Thyroid gland (tissue), 4 donors: ENCODE measurements around the gene SCEL. TPM values are rescaled to one million over a fixed set of nuclear protein-coding genes. Genes with fewer than 3 reads are reported as not detected.

Experiments used
- DNase-seq, 2 donors: peaks; one replicate each; pipeline ENCODE4 v3.0.0-alpha.2; 2019
- H3K27ac ChIP-seq, 3 donors: fragments of 200-600 bp; sonication (generic); 1 replicate in 2 of 3; 2 replicates in 1 of 3; pipeline ENCODE4 v1.5.1; 2016 to 2019; ENCODE audit warnings: mild to moderate bottlenecking in 1 of 3, moderate library complexity in 1 of 3
- H3K27me3 ChIP-seq: fragments of 200-600 bp; sonication (generic); one replicate; pipeline ENCODE4 v1.5.1; 2019
- H3K36me3 ChIP-seq, 2 donors: fragments of 200-600 bp; sonication (generic); one replicate each; pipeline ENCODE4 v1.5.1; 2016 to 2019
- H3K4me1 ChIP-seq, 2 donors: fragments of 200-600 bp; sonication (generic); one replicate each; pipeline ENCODE4 v1.5.1; 2017 to 2019
- H3K4me3 ChIP-seq, 3 donors: fragments of 200-600 bp; sonication (generic); replicated peaks in 1 of 3; 1 replicate in 2 of 3; 2 replicates in 1 of 3; pipeline ENCODE4 v1.5.1; 2016; ENCODE audit warnings: mild to moderate bottlenecking in 1 of 3
- H3K9me3 ChIP-seq: fragments of 200-600 bp; sonication (generic); one replicate; pipeline ENCODE4 v1.5.1; 2017
- CTCF ChIP-seq, 6 experiments: fragments of 200-600 bp in 3 of 6; fragments of 450-650 bp in 3 of 6; sonication (generic) in 3 of 6; IDR thresholded peaks; one replicate each; pipeline ENCODE4 v1.5.1; 2016 to 2019; ENCODE audit warnings: antibody characterized with exemption in 6 of 6, mild to moderate bottlenecking in 2 of 6, inconsistent platforms in 1 of 6, moderate library complexity in 1 of 6
- POLR2A ChIP-seq, 2 donors: fragments of 450-650 bp; IDR thresholded peaks; one replicate each; pipeline ENCODE4 v1.6.1; 2017; ENCODE audit warnings: antibody characterized with exemption in 2 of 2, mild to moderate bottlenecking in 2 of 2, moderate library complexity in 1 of 2
- WGBS, 2 donors: methylation state at CpG; one replicate each; pipeline ENCODE4 v1.1.5; 2017; 5-methylcytosine and 5-hydroxymethylcytosine counted together
- intact Hi-C: fragments of 100-400 bp; cut with DNase I; formaldehyde crosslinking; loops from one replicate; pipeline ENCODE4 v1.15.1; 2023
- total RNA-seq, 4 donors: library from RNA; depleted of rRNA; stranded (reverse); fragments of >200 nt; gene quantifications; one replicate each; pipeline ENCODE4 v1.2.3, GENCODE V29; 2016

The SCEL gene
- 1 to 10 TPM in 3 of 4 donors, under 1 TPM in 1; 0.79 to 3.4 (median 2.0) TPM for total RNA-seq

DNA sequence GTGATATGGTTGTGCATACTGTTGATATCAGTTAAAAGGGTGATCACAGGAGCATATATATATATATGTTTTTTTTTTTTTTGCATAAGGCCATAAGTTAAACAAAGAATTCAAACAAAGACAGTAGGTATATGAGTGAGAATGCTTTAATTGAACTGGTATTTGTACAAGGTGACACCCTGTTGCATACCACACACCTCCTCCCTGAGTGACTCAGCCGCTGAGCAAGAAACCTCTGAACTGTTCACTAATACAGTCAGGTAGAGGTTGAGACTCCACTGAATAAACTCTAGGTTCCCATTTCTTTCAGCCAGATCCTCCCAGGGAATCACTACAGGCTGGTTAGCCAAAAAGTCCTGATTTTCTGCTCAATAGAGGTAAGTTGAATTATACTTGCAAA is at the start of gene SCEL:
Gene SCEL (plus strand): TSS at position 259 of the 400 bp plus-strand sequence. CDS start 20,170 bp downstream, outside the sequence.
- intact Hi-C loops, result no loop called here
- Histone ChIP-seq H3K9me3 (no peaks in the 10 kb centered on the region), H3K36me3 (no peaks in the 10 kb centered on the region), H3K27me3 (no peaks in the 10 kb centered on the region), H3K4me3 (no peak within 1 kb of the TSS), H3K4me1 (peaks cover 0 to 11% of the 10 kb centered on the region in 2 donors), H3K27ac (peak within 1 kb of the TSS in 1 of 3 donors; percentile 62)
- DNase-seq, result peak in 1 of 2 donors; percentile 12
- TF ChIP-seq CTCF (IDR thresholded peaks at IDR 0.05) (no peak), POLR2A (IDR thresholded peaks at IDR 0.05) (no peak)
- WGBS, 2 donors, result 50 to 59% methylated on average over 1 of the region's 1 CpG

DNA sequence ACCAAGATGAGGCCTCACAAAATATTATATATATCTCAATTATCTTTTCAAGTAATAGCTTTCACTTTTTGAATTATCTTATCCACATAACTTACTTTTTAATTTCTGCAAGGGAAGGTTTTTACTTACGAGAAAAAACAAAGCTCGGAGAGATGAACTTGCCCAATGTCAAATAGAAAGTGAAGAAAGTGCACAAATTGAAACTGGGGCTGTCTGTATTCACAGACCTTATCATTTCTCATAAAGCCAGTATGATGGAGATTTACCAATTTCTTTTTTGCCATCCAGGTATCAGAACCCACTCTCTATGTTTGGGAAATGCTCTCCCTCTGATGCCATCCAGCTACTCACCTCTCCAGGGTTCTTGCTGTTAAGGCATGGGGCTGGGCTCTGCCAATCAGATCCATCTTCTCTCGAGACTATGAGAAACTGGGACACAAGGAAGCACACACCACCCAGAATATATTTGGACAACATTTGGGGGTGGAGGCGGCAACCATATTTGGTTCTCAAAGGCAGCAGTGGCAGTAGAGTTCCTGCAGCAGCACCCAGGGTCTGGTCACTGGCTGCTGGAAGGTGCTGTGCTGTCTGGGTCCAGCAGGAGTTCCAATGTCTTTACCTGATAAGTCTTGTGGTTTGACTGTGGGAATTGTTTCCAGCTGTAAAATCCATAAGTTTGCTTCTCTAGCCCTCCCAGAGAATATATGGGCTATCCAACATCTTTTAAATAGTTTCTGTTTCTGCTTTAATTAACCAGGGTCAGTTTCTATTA is 45.8 kb upstream of the SCEL start:
- TF ChIP-seq POLR2A (IDR thresholded peaks at IDR 0.05) (no peak), CTCF (IDR thresholded peaks at IDR 0.05) (no peak)
- no peak overlapping the region for H3K27ac ChIP-seq
- no peak for DNase-seq
- intact Hi-C loops, result no loop called here
- H3K9me3 ChIP-seq, result no peaks in the 10 kb centered on the region
- WGBS, 2 donors, result 89 to 96% methylated on average over 4 of the region's 4 CpGs
- H3K4me1 ChIP-seq, result no peaks in the 10 kb centered on the region
- no peak overlapping the region for H3K4me3 ChIP-seq
- H3K36me3 ChIP-seq, result no peaks in the 10 kb centered on the region
- H3K27me3 ChIP-seq, result no peaks in the 10 kb centered on the region

GRCh38 chr13:77492982-77493381 is 42.5 kb upstream of the SCEL start:
- no peaks in the 10 kb centered on the region for H3K27me3 ChIP-seq
- intact Hi-C loops, result loop anchor here (2.0 kb wide), 1 partner anchor 74 kb away; no protein-coding TSS in a partner anchor
- H3K4me3 ChIP-seq, result no peak overlapping the region
- DNase-seq, result peak; percentile 20 to 39
- no peak for TF ChIP-seq POLR2A (IDR thresholded peaks at IDR 0.05)
- peak in 5 of 6 experiments; percentile 17 to 84 (median 65) for TF ChIP-seq CTCF (IDR thresholded peaks at IDR 0.05)
- no peaks in the 10 kb centered on the region for H3K4me1 ChIP-seq
- 21 to 26% methylated on average over 1 of the region's 1 CpG for WGBS, 2 donors
- H3K27ac ChIP-seq, result no peak overlapping the region
- no peaks in the 10 kb centered on the region for H3K9me3 ChIP-seq
- H3K36me3 ChIP-seq, result no peaks in the 10 kb centered on the region

DNA sequence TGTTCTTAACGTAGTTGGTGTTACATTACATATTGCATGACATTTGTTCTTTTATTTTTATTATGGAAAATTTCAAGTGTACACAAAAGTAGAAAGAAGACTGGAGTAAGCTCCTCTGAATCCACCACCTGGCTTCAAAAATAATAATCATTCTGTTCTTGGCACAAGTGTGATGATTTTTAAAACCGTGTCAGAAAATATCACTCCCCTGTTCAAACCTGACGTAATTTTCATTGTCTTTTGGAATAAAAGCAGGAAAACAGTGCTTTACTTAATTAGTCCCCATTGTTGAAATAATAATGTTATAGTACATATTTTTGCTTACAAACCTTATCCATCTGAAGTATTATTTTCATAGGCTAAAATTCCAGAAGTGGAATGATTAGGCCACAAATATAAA is 41.3 kb upstream of the SCEL start:
- H3K36me3 ChIP-seq, result no peaks in the 10 kb centered on the region
- no peak overlapping the region for H3K27ac ChIP-seq
- whole genome bisulfite sequencing, 2 donors, result 81% methylated on average over 3 of the region's 3 CpGs
- no peaks in the 10 kb centered on the region for H3K9me3 ChIP-seq
- TF ChIP-seq CTCF (IDR thresholded peaks at IDR 0.05), result no peak
- TF ChIP-seq POLR2A (IDR thresholded peaks at IDR 0.05), result no peak
- H3K27me3 ChIP-seq, result no peaks in the 10 kb centered on the region
- no peak for DNase-seq
- intact Hi-C loops, result no loop called here
- H3K4me1 ChIP-seq, result no peaks in the 10 kb centered on the region
- no peak overlapping the region for H3K4me3 ChIP-seq

- H3K27me3 ChIP-seq, result no peaks in the 10 kb centered on the region
- H3K4me3 ChIP-seq, result no peak overlapping the region
- intact Hi-C loops, result no loop called here
- no peaks in the 10 kb centered on the region for H3K4me1 ChIP-seq
- H3K27ac ChIP-seq, result no peak overlapping the region
- H3K9me3 ChIP-seq, result no peaks in the 10 kb centered on the region
- 79 to 80% methylated on average over 3 of the region's 3 CpGs for WGBS, 2 donors
- H3K36me3 ChIP-seq, result no peaks in the 10 kb centered on the region
- DNase-seq, result no peak
- no peak for TF ChIP-seq CTCF (IDR thresholded peaks at IDR 0.05)
- TF ChIP-seq POLR2A (IDR thresholded peaks at IDR 0.05), result no peak
These were observed 38.2 kb upstream of the SCEL start for GRCh38 chr13:77497350-77497749.
